T-helper 2 cell treated with Interferon-gamma antibody and Interleukin-4, amounts not matched to agents 5 μg/mL and 100 μg/mL, for 36 hours (primary cell): Measurements from ENCODE around the gene CDK9.

Source experiments
- DNase-seq: peaks from one replicate; pipeline ENCODE4 v3.0.0; 2021; ENCODE audit warnings: low spot score
- H3K27ac Mint-ChIP-seq: one replicate; pipeline ENCODE4 v1.8.0; 2021; ENCODE audit warnings: mild to moderate bottlenecking, mixed read lengths
- H3K27me3 Mint-ChIP-seq: one replicate; pipeline ENCODE4 v1.8.0; 2021; ENCODE audit warnings: low read depth, mixed read lengths
- H3K36me3 Mint-ChIP-seq: one replicate; pipeline ENCODE4 v1.8.0; 2021; ENCODE audit warnings: low read depth, mixed read lengths
- H3K4me1 Mint-ChIP-seq: one replicate; pipeline ENCODE4 v1.8.0; 2021; ENCODE audit warnings: low read depth, mixed read lengths
- H3K4me3 Mint-ChIP-seq: one replicate; pipeline ENCODE4 v1.8.0; 2022; ENCODE audit warnings: mild to moderate bottlenecking, moderate library complexity, mixed read lengths
- H3K9me3 Mint-ChIP-seq: one replicate; pipeline ENCODE4 v1.8.0; 2021; ENCODE audit warnings: mixed read lengths

CDK9 gene

DNA sequence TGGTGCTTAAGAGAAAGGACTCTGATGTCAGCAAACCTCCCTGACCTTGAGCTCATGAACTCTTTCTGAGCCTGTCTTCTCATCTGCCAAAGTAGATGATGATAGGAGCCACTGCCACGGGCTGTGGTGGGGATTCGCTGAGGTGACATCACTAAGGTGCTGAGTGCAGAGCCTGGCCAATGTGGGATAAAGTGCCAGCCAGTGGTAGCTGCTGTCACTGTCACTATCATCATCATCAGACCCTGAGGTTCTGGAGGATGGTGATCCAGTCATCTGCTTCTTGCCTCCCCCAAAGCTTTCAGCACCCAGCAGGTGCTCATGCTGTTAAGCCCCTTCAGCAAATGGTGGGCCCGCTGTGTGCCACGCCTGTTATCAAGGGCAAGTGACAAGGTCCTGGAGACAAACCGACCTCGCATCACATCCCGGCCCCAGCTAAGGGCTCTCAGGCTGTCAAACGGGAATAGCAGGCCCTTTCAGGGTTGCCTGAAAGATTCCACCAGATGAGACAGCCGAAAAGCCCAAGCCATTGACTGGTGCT lies 23.2 kb downstream of the CDK9 start:
- no peak for DNase-seq
- H3K4me1 Mint-ChIP-seq: peaks cover 6% of the 10 kb centered on the region
- no peak overlapping the region for H3K4me3 Mint-ChIP-seq
- no peaks in the 10 kb centered on the region for H3K27me3 Mint-ChIP-seq
- no peaks in the 10 kb centered on the region for H3K9me3 Mint-ChIP-seq
- peaks cover 37% of the 10 kb centered on the region for H3K36me3 Mint-ChIP-seq
- H3K27ac Mint-ChIP-seq: no peak overlapping the region

DNA sequence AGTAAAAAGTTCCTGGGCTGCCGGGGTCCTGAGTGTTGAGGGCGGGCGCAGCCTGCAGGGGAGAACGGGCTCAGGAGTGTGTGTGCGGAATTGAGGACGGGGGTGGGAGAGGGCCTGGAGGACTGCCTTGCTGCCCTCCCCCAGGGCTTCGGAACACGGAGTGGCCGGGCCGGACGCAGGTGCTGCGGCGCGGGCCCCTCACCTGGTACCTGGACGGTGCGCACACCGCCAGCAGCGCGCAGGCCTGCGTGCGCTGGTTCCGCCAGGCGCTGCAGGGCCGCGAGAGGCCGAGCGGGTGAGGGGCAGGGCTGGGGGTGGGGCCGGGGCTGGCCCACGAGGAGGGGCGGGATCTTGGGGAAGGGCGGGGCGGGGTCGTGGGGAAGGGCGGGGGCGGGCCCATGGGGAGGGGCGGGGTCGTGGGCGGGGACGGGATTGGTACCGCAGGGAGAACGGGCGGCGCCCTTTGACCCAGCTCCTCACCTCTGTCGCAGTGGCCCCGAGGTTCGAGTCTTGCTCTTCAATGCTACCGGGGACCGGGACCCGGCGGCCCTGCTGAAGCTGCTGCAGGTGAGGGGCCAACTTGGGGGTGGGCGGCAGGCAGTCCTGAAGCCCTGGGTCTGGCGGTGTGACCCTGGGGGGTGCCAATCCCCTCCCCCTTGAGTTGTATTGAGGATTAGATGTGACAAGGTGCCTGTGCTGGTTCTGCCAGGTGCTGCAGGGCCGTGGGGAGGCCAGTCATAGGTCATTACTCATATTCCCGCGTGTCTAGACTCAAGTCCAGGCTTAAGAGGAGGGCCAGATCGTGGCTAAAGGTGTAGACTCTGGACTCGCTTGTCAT lies 23.9 kb downstream of the CDK9 start:
- DNase-seq: no peak
- Mint-ChIP-seq H3K27ac (no peak overlapping the region), H3K36me3 (peaks cover 40% of the 10 kb centered on the region), H3K4me3 (no peak overlapping the region), H3K4me1 (peaks cover 3% of the 10 kb centered on the region), H3K27me3 (no peaks in the 10 kb centered on the region), H3K9me3 (no peaks in the 10 kb centered on the region)

DNA sequence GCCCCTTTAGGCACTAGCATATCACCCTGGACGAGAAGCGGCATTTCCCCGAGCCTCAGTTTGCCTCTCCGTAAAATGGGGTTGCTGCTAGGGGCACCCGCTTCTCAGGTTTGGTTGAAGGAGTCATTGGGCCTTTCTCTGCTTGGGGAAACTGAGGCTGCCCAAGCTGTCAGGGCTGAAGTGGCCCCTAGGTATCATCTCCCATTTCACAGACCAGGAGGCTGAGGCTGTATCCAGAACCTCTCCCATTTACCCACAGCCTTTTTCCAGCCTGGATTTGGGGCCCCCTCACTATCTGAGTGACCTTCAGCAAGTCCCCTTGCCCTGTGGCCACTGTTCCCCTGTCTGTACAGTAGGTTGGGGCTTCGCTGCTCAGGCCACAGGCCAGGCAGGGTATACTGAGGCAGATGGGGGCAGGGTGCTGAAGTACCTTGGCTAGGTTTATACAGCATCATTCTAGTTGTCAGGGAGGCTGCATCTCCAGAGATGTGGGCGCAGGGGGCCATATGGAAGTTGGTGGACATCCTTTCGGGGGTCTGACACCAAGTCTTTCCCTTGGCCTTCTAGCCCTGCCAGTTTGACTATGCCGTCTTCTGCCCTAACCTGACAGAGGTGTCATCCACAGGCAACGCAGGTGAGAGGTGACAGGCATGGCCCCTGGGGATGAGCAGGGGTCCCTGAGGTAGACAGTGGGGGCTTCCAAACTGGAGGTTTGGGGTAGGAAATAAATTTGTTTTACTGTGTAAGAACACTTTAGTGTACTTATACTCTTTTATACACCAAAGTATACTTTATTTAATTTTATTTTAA lies 24.7 kb downstream of the CDK9 start:
- Mint-ChIP-seq H3K4me3 (no peak overlapping the region), H3K27me3 (no peaks in the 10 kb centered on the region), H3K4me1 (peaks cover 3% of the 10 kb centered on the region), H3K9me3 (no peaks in the 10 kb centered on the region), H3K27ac (no peak overlapping the region), H3K36me3 (peaks cover 40% of the 10 kb centered on the region)
- no peak for DNase-seq

DNA sequence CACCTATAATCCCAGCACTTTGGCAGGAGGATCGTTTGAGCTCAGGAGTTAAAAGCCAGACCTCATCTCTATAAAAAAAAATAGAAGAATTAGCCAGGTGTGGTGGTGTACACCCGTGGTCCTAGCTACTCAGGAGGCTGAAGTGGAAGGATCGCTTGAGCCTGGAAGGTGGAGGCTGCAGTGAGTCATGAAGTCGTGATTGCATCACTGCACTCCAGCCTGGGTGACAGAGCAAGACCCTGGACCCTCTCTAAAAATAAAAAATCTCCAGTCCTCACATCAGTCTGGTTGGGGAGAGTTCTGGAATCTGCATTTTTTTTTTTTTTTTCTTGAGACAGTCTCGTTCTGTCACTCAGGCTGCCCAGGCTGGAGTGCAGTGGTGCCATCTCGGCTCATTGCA lies 26.2 kb downstream of the CDK9 start:
- no peaks in the 10 kb centered on the region for H3K27me3 Mint-ChIP-seq
- no peaks in the 10 kb centered on the region for H3K9me3 Mint-ChIP-seq
- H3K4me3 Mint-ChIP-seq: no peak overlapping the region
- no peak for DNase-seq
- no peak overlapping the region for H3K27ac Mint-ChIP-seq
- peaks cover 32% of the 10 kb centered on the region for H3K36me3 Mint-ChIP-seq
- no peaks in the 10 kb centered on the region for H3K4me1 Mint-ChIP-seq

DNA sequence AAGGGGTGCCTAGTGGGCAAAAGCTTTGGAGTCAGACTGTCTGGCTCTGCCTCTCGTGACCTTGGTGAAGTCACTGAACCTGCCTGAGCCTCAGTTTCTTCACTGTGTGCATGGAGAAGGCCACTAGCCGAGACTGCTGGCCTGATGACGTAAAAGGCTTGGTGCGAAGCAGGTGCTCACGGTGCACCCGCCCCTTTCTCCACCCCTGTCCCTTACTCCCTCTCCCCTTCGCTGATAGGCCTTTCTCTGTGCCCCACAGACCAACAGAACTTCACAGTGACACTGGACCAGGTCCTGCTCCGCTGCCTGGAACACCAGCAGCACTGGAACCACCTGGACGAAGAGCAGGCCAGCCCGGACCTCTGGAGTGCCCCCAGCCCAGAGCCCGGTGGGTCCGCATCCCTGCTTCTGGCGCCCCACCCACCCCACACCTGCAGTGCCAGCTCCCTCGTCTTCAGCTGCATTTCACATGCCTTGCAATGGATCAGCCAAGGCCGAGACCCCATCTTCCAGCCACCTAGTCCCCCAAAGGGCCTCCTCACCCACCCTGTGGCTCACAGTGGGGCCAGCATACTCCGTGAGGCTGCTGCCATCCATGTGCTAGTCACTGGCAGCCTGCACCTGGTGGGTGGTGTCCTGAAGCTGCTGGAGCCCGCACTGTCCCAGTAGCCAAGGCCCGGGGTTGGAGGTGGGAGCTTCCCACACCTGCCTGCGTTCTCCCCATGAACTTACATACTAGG lies 27.3 kb downstream of the CDK9 start:
- H3K4me3 Mint-ChIP-seq: no peak overlapping the region
- H3K9me3 Mint-ChIP-seq: no peaks in the 10 kb centered on the region
- no peaks in the 10 kb centered on the region for H3K27me3 Mint-ChIP-seq
- H3K27ac Mint-ChIP-seq: no peak overlapping the region
- no peak for DNase-seq
- no peaks in the 10 kb centered on the region for H3K4me1 Mint-ChIP-seq
- H3K36me3 Mint-ChIP-seq: peaks cover 31% of the 10 kb centered on the region

DNA sequence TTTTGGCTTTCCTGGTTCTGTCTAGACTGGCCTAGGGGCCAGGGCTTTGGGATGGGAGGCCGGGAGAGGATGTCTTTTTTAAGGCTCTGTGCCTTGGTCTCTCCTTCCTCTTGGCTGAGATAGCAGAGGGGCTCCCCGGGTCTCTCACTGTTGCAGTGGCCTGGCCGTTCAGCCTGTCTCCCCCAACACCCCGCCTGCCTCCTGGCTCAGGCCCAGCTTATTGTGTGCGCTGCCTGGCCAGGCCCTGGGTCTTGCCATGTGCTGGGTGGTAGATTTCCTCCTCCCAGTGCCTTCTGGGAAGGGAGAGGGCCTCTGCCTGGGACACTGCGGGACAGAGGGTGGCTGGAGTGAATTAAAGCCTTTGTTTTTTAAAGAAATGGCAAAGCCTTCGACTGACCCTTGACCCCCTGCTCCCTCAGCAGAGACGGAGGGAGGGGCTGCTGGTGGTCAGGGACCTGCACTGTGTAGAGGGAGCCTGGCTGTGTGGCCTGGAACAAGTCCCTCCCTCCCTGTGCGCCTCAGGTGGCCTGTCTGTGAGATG lies 27.9 kb downstream of the CDK9 start:
- Mint-ChIP-seq H3K27ac (no peak overlapping the region), H3K27me3 (no peaks in the 10 kb centered on the region), H3K4me1 (no peaks in the 10 kb centered on the region), H3K9me3 (no peaks in the 10 kb centered on the region), H3K4me3 (no peak overlapping the region), H3K36me3 (peaks cover 35% of the 10 kb centered on the region)
- no peak for DNase-seq

DNA sequence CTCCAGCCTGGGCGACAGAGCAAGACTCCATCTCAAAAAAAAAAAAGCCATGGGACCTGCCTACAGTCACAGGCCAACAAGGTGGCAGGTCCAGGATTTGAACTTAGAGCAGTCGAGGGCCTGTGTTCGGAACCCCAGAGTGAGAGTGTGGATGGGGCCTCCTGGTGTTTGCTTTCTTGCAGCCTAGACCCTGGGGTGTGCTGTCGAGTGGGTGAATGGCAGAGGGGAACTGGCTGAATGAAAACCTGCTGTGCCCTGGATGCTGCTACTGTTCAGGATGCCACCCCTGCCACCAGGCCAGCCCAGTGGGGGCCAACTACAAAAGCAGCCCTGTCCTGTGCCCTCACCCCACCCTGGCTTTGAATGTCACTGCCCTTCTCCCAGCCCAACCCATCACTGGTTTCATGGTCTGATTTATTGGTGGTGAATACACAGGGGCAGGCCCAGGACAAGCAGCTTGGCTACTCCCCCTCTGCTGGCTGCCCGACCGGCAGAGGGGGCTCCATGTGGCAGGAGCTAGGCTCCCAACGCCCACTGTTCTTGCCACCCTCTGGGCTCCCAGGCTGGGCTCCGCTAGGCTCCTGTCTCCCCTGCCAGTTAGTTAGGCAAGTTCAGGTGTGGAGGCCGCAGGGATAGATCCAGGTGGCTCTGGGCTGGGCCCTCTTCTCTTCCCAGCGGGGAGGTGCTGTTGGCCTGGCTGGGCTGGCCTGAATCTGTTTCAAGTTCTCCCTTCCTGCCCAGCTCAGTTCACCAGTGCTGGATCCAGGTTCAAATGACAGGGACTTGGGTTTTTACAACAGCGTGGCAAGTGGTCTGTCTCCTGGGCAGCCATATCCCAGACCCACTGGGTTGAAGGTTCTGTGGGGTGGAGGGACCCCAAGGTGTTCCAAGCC lies 29.0 kb downstream of the CDK9 start:
- no peak for DNase-seq
- Mint-ChIP-seq H3K27me3 (no peaks in the 10 kb centered on the region), H3K36me3 (peaks cover 30% of the 10 kb centered on the region), H3K4me3 (no peak overlapping the region), H3K4me1 (no peaks in the 10 kb centered on the region), H3K27ac (no peak overlapping the region), H3K9me3 (no peaks in the 10 kb centered on the region)

DNA sequence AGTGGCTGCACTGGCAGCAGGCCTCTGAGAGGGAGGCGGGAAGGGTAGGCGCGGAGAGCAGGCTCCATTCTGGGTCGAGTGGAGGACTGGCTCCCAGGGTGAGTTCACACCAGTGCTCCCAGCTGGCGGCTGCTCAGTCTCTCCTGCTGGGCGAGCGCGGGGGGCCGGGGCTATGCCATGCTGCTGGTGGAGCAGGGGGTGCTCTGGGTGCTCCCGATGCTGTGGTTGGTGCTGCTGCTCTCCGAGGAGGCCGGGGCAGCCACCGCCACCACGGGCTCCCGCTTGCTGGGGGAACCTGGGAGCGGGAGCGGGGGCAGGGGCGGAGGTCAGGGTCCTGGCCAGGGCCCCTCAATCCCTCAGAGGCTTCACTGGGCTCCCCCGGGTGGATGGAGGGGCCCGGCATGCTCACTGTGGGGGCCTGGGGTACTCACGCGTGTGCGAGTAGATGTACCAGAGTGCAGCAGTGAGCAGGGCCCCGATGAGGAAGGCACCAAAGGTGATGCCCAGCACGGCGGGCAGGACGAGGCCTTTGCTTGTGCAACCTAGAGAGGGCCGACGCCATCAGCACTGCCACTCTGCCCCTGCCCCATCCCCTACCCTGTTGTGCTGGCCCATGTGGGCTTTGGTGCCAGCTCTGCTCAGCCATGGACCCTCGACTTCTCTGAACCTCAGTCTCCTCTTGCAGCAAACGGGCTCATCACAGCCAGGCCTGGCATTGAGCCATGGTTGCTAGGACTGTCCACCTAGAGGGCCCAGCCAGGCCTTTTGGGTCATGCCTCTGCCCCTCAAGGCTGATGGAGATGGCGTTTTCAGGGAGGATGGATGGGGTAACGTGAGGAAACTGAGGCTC lies 29.9 kb downstream of the CDK9 start:
- Mint-ChIP-seq H3K27ac (no peak overlapping the region), H3K36me3 (peaks cover 24% of the 10 kb centered on the region)

DNA sequence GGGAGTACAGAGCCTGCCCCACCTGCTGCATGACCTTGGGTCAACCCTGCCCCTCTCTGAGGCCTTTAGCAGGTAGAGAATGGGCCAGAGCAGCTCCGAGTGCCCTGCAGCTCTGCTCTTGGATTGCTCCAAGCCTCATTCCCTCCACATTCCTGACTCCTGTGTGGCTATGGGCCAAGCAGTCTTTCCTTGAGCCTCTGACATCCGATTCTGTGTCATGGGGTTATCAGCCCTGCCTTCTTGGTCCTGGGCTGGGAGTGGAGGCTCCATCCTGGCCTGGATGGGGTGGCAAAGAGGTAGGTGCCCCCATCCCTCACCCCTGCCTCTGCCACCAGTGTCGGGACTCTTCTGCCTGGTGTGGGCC lies 30.5 kb downstream of the CDK9 start:
- no peaks in the 10 kb centered on the region for H3K9me3 Mint-ChIP-seq
- no peak for DNase-seq
- no peak overlapping the region for H3K4me3 Mint-ChIP-seq
- no peaks in the 10 kb centered on the region for H3K4me1 Mint-ChIP-seq
- no peaks in the 10 kb centered on the region for H3K27me3 Mint-ChIP-seq
- H3K36me3 Mint-ChIP-seq: peaks cover 23% of the 10 kb centered on the region
- no peak overlapping the region for H3K27ac Mint-ChIP-seq

More for the DNA sequence above, 29.9 kb downstream of the CDK9 start:
- no peaks in the 10 kb centered on the region for H3K27me3 Mint-ChIP-seq
- DNase-seq: no peak
- H3K9me3 Mint-ChIP-seq: no peaks in the 10 kb centered on the region
- H3K4me1 Mint-ChIP-seq: no peaks in the 10 kb centered on the region
- no peak overlapping the region for H3K4me3 Mint-ChIP-seq

DNA sequence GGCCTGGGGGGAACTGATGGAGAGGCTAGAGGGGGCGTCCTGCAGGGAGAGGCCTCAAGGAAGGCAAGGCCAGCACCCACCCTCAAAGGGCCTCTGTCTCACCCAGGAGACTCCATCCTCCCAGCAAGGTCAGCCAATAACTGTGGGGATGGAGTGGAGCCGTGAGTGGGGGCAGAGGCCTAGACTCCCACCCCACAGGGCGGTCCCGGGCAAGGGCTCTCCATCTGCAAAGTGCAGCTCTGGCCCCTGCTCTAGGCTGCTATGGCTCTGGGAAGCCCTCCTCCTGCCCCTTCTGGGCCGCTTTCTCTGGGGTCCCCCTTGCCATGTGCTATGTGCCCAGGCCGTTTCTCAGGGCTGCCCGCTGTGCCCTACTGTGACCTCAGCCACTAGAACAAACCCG lies 30.9 kb downstream of the CDK9 start:
- Mint-ChIP-seq H3K4me3 (no peak overlapping the region), H3K36me3 (peaks cover 23% of the 10 kb centered on the region), H3K27me3 (no peaks in the 10 kb centered on the region), H3K27ac (peak overlapping the region; percentile 26), H3K4me1 (no peaks in the 10 kb centered on the region), H3K9me3 (no peaks in the 10 kb centered on the region)
- no peak for DNase-seq

DNA sequence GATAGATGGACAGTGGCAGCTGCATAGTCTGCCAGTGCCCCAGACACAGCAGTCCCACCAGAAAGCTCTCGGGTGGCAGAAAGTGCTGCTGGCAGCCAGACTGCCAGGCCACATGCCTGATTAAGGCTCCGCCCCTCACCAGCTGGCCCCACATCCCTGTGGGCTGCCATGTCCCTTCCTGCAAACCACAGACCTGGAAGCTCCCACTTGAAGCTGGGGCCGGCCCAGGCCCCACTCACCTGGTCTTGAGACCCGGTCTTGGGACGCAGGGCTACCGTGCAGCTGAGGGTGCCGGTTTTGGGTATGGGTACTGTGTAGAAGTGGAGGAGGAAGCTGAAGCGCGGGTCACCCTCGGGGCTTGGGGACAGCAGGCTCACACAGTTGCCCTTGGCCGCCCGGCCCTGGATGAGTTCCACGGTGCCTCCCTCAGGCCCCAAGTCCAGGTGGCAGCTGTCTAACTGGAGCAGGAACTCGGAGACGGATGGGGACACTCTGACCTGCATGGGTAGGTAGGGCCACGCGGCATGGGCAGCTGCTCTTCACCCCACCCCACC lies 32.1 kb downstream of the CDK9 start:
- H3K4me3 Mint-ChIP-seq: no peak overlapping the region
- no peaks in the 10 kb centered on the region for H3K4me1 Mint-ChIP-seq
- no peaks in the 10 kb centered on the region for H3K9me3 Mint-ChIP-seq
- no peak overlapping the region for H3K27ac Mint-ChIP-seq
- DNase-seq: no peak
- H3K36me3 Mint-ChIP-seq: peaks cover 22% of the 10 kb centered on the region
- no peaks in the 10 kb centered on the region for H3K27me3 Mint-ChIP-seq

DNA sequence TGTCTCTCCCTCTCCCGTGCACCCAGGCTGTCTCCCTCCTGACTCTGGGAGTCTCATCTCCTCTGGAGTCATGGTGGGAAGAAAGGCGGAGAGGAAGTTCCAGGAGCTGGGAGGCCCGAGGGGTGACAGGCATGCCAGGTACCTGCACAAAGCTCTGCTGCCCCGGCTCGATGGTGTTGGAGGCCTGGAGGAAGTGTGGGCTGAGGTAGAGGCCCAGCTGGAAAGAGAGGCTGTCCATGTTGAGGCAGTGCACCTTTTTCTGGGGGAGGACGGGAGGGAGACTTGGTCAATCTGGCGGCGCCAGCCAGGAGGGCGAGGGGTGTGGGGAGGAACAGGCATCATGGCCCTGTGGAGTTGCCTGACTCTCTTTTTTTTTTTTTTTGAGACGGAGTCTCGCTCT lies 32.7 kb downstream of the CDK9 start:
- Mint-ChIP-seq H3K9me3 (no peaks in the 10 kb centered on the region), H3K27ac (no peak overlapping the region), H3K4me1 (no peaks in the 10 kb centered on the region), H3K36me3 (peaks cover 18% of the 10 kb centered on the region), H3K4me3 (no peak overlapping the region), H3K27me3 (no peaks in the 10 kb centered on the region)
- DNase-seq: no peak
